ENCODE data around the gene RSPRY1.

DNA sequence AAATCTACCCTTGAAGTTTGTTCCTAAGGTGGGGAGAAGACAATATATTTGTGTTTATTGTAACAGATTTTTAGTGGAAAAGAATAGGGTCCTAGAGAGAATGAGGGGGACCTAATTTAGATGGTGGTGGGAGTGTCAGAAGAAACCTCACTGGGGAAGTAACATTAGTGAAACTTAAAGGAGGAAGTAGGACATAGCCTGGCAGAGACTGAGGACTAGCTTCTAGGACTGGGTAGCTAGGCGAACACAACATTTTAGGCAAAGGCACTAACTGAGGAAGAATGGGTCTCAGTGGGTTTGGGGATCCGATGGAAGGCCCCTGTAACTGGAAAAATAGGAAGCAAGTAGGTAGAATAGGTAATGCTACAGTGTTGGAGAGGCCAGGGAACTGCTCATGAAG is 54.7 kb downstream of the RSPRY1 start:
- TF ChIP-seq, protein P1, sequence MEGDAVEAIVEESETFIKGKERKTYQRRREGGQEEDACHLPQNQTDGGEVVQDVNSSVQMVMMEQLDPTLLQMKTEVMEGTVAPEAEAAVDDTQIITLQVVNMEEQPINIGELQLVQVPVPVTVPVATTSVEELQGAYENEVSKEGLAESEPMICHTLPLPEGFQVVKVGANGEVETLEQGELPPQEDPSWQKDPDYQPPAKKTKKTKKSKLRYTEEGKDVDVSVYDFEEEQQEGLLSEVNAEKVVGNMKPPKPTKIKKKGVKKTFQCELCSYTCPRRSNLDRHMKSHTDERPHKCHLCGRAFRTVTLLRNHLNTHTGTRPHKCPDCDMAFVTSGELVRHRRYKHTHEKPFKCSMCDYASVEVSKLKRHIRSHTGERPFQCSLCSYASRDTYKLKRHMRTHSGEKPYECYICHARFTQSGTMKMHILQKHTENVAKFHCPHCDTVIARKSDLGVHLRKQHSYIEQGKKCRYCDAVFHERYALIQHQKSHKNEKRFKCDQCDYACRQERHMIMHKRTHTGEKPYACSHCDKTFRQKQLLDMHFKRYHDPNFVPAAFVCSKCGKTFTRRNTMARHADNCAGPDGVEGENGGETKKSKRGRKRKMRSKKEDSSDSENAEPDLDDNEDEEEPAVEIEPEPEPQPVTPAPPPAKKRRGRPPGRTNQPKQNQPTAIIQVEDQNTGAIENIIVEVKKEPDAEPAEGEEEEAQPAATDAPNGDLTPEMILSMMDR (IDR thresholded peaks at IDR 0.05), result no peak
- no peak for TF ChIP-seq POLR2AphosphoS5 (IDR thresholded peaks at IDR 0.05; ENCODE audit: insufficient read depth in 1 of 2, low read depth in 1 of 2)
